ENCODE measurements around the gene NFAM1. TPM values are rescaled to one million over a fixed set of nuclear protein-coding genes. Genes with fewer than 3 reads are reported as not detected.

NFAM1 gene
- total RNA-seq, 1 donor from 2014 or later: 0.91 TPM

DNA sequence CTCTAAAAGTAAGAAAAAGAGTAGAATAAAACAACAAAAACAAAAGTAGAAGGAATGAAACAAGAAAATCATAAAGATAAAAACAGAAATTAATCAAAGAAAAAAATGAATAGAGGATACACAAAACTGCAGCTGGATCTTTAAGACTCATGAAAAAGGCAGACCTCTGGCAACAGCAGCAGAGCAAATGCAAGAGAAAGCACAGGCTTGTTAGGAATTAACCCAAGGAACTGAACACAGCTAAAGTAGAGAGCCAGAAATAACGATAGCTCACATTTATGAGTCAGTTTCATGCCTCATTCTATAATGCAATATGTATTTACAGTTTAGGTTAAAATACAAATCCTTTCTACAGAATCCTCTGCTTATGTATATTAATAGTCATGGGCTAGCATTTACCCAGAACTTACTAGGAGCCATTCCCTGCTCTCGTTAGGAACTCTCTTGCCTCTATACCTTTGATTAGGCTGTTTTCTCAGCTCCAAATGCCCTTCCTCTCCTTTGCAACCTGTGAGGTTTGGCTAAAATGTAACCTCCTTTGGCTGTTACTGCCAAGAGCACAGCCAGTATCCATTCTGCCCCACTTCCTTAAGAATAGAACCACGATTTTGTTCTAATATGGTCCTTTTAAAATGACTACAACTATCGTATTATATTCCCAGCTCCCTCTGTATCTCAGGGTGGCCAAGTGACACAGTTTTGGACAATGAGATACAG is 38.3 kb upstream of the NFAM1 start:
- DNase-seq: no peak
- Mint-ChIP-seq H3K9me3 (ENCODE audit: unreplicated experiment) (peaks cover 2% of the 10 kb centered on the region), H3K27me3 (ENCODE audit: unreplicated experiment) (no peaks in the 10 kb centered on the region), H3K36me3 (ENCODE audit: unreplicated experiment) (no peaks in the 10 kb centered on the region), H3K4me3 (ENCODE audit: unreplicated experiment) (no peak overlapping the region), H3K27ac (ENCODE audit: unreplicated experiment) (no peak overlapping the region), H3K4me1 (ENCODE audit: low read depth, unreplicated experiment) (no peaks in the 10 kb centered on the region)
- TF ChIP-seq, protein P1, sequence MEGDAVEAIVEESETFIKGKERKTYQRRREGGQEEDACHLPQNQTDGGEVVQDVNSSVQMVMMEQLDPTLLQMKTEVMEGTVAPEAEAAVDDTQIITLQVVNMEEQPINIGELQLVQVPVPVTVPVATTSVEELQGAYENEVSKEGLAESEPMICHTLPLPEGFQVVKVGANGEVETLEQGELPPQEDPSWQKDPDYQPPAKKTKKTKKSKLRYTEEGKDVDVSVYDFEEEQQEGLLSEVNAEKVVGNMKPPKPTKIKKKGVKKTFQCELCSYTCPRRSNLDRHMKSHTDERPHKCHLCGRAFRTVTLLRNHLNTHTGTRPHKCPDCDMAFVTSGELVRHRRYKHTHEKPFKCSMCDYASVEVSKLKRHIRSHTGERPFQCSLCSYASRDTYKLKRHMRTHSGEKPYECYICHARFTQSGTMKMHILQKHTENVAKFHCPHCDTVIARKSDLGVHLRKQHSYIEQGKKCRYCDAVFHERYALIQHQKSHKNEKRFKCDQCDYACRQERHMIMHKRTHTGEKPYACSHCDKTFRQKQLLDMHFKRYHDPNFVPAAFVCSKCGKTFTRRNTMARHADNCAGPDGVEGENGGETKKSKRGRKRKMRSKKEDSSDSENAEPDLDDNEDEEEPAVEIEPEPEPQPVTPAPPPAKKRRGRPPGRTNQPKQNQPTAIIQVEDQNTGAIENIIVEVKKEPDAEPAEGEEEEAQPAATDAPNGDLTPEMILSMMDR (IDR thresholded peaks at IDR 0.05; ENCODE audit: partially characterized antibody, unreplicated experiment): no peak

DNA sequence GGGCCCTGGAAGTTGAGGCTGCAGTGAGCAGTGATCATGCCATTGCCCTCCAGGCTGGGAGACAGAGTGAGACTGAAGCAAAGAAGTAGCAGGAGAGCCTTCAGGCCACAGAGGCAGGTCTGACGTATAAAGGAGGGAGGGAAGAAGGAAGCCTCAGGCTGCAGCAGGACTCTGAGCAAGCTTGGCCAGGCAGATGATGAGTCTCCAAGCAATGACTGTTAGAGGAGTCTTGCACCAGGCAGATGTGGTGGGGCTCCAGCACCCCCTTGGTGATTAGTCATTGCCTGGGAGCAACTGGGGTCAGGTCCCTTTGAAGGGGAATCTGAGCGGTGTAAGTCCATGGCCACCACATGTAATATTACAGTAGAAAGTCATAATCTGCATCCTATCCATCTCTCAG is 36.6 kb upstream of the NFAM1 start:
- TF ChIP-seq, protein P1 (IDR thresholded peaks at IDR 0.05; ENCODE audit: partially characterized antibody, unreplicated experiment): no peak
- Mint-ChIP-seq H3K27ac (ENCODE audit: unreplicated experiment) (no peak overlapping the region), H3K36me3 (ENCODE audit: unreplicated experiment) (no peaks in the 10 kb centered on the region), H3K4me1 (ENCODE audit: low read depth, unreplicated experiment) (no peaks in the 10 kb centered on the region), H3K9me3 (ENCODE audit: unreplicated experiment) (no peaks in the 10 kb centered on the region), H3K4me3 (ENCODE audit: unreplicated experiment) (no peak overlapping the region), H3K27me3 (ENCODE audit: unreplicated experiment) (no peaks in the 10 kb centered on the region)
- no peak for DNase-seq

DNA sequence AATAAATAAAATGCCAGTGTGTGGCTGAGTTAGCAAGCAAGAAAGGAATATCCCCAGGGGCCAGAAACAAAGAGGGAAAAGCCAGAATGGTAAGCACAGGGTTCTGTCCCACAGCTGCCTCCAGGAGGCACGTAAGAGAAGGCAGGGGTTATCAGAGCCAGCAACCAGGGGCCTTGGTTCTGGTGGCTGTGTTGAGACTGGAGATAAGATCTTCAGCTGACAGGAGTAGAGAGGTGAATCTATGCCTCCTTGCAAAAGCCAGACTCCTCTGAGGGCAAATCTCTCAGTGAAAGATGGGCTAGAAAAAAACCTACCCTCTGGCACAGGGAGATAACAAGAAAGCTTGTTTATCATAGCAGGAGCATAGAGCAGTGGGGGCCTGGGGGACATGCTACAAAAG is 29.8 kb upstream of the NFAM1 start:
- no peak for DNase-seq
- no peak overlapping the region for H3K4me3 Mint-ChIP-seq (ENCODE audit: unreplicated experiment)
- H3K9me3 Mint-ChIP-seq (ENCODE audit: unreplicated experiment): no peaks in the 10 kb centered on the region
- H3K27ac Mint-ChIP-seq (ENCODE audit: unreplicated experiment): peak overlapping the region; percentile 28
- TF ChIP-seq, protein P1 (IDR thresholded peaks at IDR 0.05; ENCODE audit: partially characterized antibody, unreplicated experiment): no peak
- peaks cover 7% of the 10 kb centered on the region for H3K36me3 Mint-ChIP-seq (ENCODE audit: unreplicated experiment)
- peaks cover 10% of the 10 kb centered on the region for H3K4me1 Mint-ChIP-seq (ENCODE audit: low read depth, unreplicated experiment)
- H3K27me3 Mint-ChIP-seq (ENCODE audit: unreplicated experiment): peaks cover 5% of the 10 kb centered on the region

DNA sequence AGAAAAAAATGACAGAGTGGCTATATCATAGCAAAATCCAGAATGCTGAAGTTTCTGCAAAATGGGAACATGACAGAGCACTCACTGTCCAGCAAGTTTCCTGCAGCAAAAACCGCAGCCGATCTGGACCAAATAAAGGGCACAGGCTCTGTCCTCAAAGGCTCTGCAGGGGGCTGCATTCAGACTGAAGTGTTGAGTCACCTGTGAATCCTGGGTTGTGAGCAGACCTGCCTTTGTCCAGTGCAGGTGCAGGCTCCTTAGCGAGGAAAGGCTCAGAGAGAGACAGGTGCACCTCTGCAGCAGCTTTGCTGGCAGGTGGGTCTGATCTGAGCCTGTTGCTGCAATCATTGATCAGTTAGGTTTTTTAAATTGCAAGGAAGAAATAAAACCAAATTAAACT is 29.3 kb upstream of the NFAM1 start:
- no peak overlapping the region for H3K27ac Mint-ChIP-seq (ENCODE audit: unreplicated experiment)
- TF ChIP-seq, protein P1 (IDR thresholded peaks at IDR 0.05; ENCODE audit: partially characterized antibody, unreplicated experiment): no peak
- peaks cover 7% of the 10 kb centered on the region for H3K36me3 Mint-ChIP-seq (ENCODE audit: unreplicated experiment)
- no peak for DNase-seq
- H3K9me3 Mint-ChIP-seq (ENCODE audit: unreplicated experiment): no peaks in the 10 kb centered on the region
- peaks cover 5% of the 10 kb centered on the region for H3K27me3 Mint-ChIP-seq (ENCODE audit: unreplicated experiment)
- H3K4me3 Mint-ChIP-seq (ENCODE audit: unreplicated experiment): no peak overlapping the region
- peaks cover 10% of the 10 kb centered on the region for H3K4me1 Mint-ChIP-seq (ENCODE audit: low read depth, unreplicated experiment)

DNA sequence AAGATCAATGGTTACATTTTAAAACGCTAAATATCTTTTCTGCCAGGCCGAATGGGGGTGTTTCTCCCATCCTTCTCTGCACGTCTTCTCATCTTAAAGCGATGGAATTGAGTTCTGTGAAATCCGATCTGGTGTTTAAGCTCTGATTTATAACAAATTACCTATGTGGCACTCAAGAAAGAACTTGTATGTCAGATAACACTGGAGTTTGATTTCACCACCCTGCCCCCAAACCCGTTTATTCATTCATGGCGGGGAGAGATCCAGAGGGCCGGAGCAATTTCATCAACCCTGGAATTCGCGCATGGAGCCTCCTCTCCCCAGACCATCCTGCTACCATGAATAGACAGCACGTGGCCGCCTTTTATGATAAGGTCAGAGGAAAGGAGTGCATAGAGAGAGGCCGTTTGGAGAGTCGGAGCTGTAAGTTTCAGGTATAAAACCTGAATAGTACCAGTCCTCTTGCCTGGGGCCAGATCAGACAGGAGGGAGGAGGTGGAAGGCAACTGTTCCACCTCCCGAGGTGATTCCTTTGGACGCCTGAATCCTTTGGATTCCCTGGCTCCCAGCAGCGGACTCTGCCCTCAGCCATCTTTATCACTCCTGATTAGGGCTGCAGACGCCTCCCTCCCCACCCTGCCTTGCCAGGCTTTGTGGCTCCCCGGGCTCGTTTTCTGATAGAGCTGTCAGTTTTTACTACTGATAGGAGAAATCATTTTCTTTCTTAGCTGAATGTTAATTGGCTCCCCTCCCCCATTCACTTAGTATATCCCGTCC is 27.3 kb upstream of the NFAM1 start:
- Mint-ChIP-seq H3K4me1 (ENCODE audit: low read depth, unreplicated experiment) (peaks cover 10% of the 10 kb centered on the region), H3K27ac (ENCODE audit: unreplicated experiment) (no peak overlapping the region), H3K36me3 (ENCODE audit: unreplicated experiment) (peaks cover 7% of the 10 kb centered on the region), H3K27me3 (ENCODE audit: unreplicated experiment) (peaks cover 5% of the 10 kb centered on the region), H3K4me3 (ENCODE audit: unreplicated experiment) (no peak overlapping the region), H3K9me3 (ENCODE audit: unreplicated experiment) (no peaks in the 10 kb centered on the region)
- DNase-seq: no peak
- TF ChIP-seq, protein P1 (IDR thresholded peaks at IDR 0.05; ENCODE audit: partially characterized antibody, unreplicated experiment): no peak
